Thyroid gland (tissue), 4 donors: ENCODE results near the gene AP3S2. TPM values are rescaled to one million over a fixed set of nuclear protein-coding genes. Genes with fewer than 3 reads are reported as not detected.

Experiments used
- DNase-seq, 2 donors: peaks; one replicate each; pipeline ENCODE4 v3.0.0-alpha.2; 2019
- H3K27ac ChIP-seq, 3 donors: fragments of 200-600 bp; sonication (generic); 1 replicate in 2 of 3; 2 replicates in 1 of 3; pipeline ENCODE4 v1.5.1; 2016 to 2019; ENCODE audit warnings: mild to moderate bottlenecking in 1 of 3, moderate library complexity in 1 of 3
- H3K27me3 ChIP-seq: fragments of 200-600 bp; sonication (generic); one replicate; pipeline ENCODE4 v1.5.1; 2019
- H3K36me3 ChIP-seq, 2 donors: fragments of 200-600 bp; sonication (generic); one replicate each; pipeline ENCODE4 v1.5.1; 2016 to 2019
- H3K4me1 ChIP-seq, 2 donors: fragments of 200-600 bp; sonication (generic); one replicate each; pipeline ENCODE4 v1.5.1; 2017 to 2019
- H3K4me3 ChIP-seq, 3 donors: fragments of 200-600 bp; sonication (generic); replicated peaks in 1 of 3; 1 replicate in 2 of 3; 2 replicates in 1 of 3; pipeline ENCODE4 v1.5.1; 2016; ENCODE audit warnings: mild to moderate bottlenecking in 1 of 3
- H3K9me3 ChIP-seq: fragments of 200-600 bp; sonication (generic); one replicate; pipeline ENCODE4 v1.5.1; 2017
- POLR2A ChIP-seq, 2 donors: fragments of 450-650 bp; IDR thresholded peaks; one replicate each; pipeline ENCODE4 v1.6.1; 2017; ENCODE audit warnings: antibody characterized with exemption in 2 of 2, mild to moderate bottlenecking in 2 of 2, moderate library complexity in 1 of 2
- WGBS, 2 donors: methylation state at CpG; one replicate each; pipeline ENCODE4 v1.1.5; 2017; 5-methylcytosine and 5-hydroxymethylcytosine counted together
- intact Hi-C: fragments of 100-400 bp; cut with DNase I; formaldehyde crosslinking; loops from one replicate; pipeline ENCODE4 v1.15.1; 2023
- total RNA-seq, 4 donors: library from RNA; depleted of rRNA; stranded (reverse); fragments of >200 nt; gene quantifications; one replicate each; pipeline ENCODE4 v1.2.3, GENCODE V29; 2016
- TF ChIP-seq, protein P1 (sequence below), 6 experiments: fragments of 200-600 bp in 3 of 6; fragments of 450-650 bp in 3 of 6; sonication (generic) in 3 of 6; IDR thresholded peaks; one replicate each; pipeline ENCODE4 v1.5.1; 2016 to 2019; ENCODE audit warnings: antibody characterized with exemption in 6 of 6, mild to moderate bottlenecking in 2 of 6, inconsistent platforms in 1 of 6, moderate library complexity in 1 of 6

The AP3S2 gene
- total RNA-seq, 4 donors from 2014 or later: 59.6 to 98.6 (median 67.6) TPM

DNA sequence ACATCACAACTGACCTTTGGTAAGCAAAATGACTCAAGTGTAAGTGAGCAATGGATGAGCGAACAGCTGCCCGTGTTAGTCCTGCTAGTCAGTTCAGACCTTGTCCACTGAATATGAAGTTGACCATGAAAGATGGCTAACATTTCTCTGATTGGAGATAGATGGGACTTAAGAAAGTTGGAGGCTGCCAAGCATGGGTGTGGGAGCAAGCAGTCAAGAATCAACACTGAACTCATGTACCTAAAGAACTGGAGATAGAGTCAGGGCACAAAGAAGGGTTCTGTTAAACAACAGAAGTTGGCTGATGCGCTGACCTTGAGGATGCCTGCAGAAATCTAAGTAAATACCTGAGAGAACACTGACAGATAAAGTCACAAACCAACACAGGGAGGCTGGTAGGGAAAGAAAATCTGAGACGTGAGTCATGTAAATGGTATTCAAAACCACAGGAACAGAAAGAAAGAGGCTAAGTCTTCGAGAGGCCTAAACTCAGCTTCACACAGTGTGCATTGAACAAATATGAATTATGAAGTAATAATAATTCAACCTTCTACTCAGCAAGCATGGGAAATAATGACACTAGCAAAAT, 48.4 kb downstream of the AP3S2 start:
- intact Hi-C loops: no loop called here
- no peak for TF ChIP-seq POLR2A (IDR thresholded peaks at IDR 0.05)
- TF ChIP-seq, protein P1, sequence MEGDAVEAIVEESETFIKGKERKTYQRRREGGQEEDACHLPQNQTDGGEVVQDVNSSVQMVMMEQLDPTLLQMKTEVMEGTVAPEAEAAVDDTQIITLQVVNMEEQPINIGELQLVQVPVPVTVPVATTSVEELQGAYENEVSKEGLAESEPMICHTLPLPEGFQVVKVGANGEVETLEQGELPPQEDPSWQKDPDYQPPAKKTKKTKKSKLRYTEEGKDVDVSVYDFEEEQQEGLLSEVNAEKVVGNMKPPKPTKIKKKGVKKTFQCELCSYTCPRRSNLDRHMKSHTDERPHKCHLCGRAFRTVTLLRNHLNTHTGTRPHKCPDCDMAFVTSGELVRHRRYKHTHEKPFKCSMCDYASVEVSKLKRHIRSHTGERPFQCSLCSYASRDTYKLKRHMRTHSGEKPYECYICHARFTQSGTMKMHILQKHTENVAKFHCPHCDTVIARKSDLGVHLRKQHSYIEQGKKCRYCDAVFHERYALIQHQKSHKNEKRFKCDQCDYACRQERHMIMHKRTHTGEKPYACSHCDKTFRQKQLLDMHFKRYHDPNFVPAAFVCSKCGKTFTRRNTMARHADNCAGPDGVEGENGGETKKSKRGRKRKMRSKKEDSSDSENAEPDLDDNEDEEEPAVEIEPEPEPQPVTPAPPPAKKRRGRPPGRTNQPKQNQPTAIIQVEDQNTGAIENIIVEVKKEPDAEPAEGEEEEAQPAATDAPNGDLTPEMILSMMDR (IDR thresholded peaks at IDR 0.05): no peak
- Histone ChIP-seq H3K9me3 (no peaks in the 10 kb centered on the region), H3K4me1 (no peaks in the 10 kb centered on the region), H3K36me3 (no peaks in the 10 kb centered on the region), H3K4me3 (no peak overlapping the region), H3K27ac (no peak overlapping the region), H3K27me3 (no peaks in the 10 kb centered on the region)
- no peak for DNase-seq
- 82% methylated on average over 5 of the region's 5 CpGs for WGBS, 2 donors

DNA sequence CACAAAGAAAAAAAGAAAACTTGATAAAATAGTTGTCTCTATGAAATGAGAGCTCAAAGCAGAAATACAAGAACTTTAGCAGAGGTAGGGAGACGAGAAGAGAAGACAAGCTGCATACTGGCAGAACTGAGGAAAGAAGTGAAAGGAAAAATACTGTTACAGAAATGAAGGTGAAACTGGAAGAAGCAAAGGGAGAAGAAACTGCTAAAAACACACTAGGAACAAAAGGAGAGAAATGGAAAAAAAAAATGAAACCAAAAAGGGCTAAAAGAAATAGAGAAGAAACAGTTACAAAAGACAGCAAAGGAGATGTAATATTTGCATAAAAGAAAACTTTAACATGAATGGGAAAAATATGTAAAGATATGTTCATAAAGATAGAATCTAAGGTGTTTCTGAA, 51.8 kb downstream of the AP3S2 start:
- Histone ChIP-seq H3K36me3 (peaks cover 3% of the 10 kb centered on the region in 2 donors), H3K4me3 (no peak overlapping the region)

DNA sequence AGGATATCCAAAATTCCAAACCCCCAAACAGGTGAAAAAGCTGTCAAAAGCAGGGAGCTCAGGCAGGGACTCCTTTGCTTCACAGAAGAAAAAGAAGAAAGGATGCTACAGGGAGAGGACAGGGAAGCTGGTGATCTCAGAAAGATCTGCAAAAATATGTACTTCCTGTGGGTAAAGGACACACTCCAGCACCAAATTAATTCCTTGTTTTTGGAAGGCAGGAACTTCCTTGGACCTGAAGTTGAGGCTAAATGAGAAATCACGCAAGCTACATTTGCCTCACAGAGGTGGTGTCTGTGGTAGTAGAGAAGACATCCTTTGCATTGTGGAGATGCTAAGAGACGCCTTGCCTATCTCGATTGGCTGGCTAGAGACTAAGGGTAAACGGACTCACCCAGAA, 52.5 kb downstream of the AP3S2 start:
- 92 to 93% methylated on average over 4 of the region's 4 CpGs for WGBS, 2 donors

More for the DNA sequence above, 51.8 kb downstream of the AP3S2 start:
- Histone ChIP-seq H3K27ac (no peak overlapping the region), H3K9me3 (no peaks in the 10 kb centered on the region), H3K27me3 (no peaks in the 10 kb centered on the region), H3K4me1 (peaks cover 0 to 6% of the 10 kb centered on the region in 2 donors)
- TF ChIP-seq, protein P1 (IDR thresholded peaks at IDR 0.05): no peak
- no peak for TF ChIP-seq POLR2A (IDR thresholded peaks at IDR 0.05)
- no peak for DNase-seq
- intact Hi-C loops: no loop called here
- 89 to 95% methylated on average over 1 of the region's 1 CpG for WGBS, 2 donors

DNA sequence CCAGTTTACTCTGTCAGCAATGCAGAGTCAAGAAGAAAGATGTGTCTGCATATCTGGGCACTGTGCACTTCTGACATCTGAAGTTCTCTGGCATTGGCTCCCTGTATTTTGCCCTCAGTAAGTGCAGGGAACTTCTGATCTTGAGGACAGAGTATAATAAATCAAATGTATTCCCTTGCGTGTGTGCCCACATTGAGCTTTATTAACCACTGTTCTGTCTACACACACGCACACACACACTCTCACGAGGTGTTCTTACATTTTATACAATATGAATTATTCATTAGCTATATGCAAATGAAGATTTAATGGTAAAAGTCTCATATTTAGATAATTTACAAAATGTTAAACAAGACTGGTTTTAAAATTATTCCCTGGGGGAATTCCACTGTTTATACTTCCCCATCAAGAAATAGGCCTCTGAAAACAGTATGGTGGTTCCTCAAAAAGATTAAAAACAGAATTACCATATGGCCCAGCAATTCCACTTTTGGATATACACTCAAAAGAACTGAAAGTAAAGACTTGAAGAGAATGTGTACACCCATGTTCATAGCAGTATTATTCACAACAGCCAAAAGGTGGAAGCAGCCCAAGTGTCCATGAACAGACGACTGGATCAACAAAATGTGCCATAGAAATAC, 54.5 kb downstream of the AP3S2 start:
- WGBS, 2 donors: 90 to 91% methylated on average over 4 of the region's 4 CpGs
- Histone ChIP-seq H3K36me3 (peaks cover 14 to 15% of the 10 kb centered on the region in 2 donors), H3K4me1 (peaks cover 0 to 13% of the 10 kb centered on the region in 2 donors), H3K27me3 (no peaks in the 10 kb centered on the region), H3K9me3 (no peaks in the 10 kb centered on the region), H3K4me3 (no peak overlapping the region), H3K27ac (no peak overlapping the region)
- intact Hi-C loops: no loop called here
- TF ChIP-seq POLR2A (IDR thresholded peaks at IDR 0.05): no peak
- TF ChIP-seq, protein P1 (IDR thresholded peaks at IDR 0.05): no peak
- no peak for DNase-seq

More for the DNA sequence above, 52.5 kb downstream of the AP3S2 start:
- TF ChIP-seq, protein P1 (IDR thresholded peaks at IDR 0.05): no peak
- TF ChIP-seq POLR2A (IDR thresholded peaks at IDR 0.05): no peak
- no peaks in the 10 kb centered on the region for H3K9me3 ChIP-seq
- peaks cover 0 to 8% of the 10 kb centered on the region in 2 donors for H3K4me1 ChIP-seq
- no peaks in the 10 kb centered on the region for H3K27me3 ChIP-seq
- intact Hi-C loops: no loop called here
- no peak overlapping the region for H3K27ac ChIP-seq
- no peak for DNase-seq
- H3K36me3 ChIP-seq: peaks cover 3 to 5% of the 10 kb centered on the region in 2 donors
- H3K4me3 ChIP-seq: no peak overlapping the region

DNA sequence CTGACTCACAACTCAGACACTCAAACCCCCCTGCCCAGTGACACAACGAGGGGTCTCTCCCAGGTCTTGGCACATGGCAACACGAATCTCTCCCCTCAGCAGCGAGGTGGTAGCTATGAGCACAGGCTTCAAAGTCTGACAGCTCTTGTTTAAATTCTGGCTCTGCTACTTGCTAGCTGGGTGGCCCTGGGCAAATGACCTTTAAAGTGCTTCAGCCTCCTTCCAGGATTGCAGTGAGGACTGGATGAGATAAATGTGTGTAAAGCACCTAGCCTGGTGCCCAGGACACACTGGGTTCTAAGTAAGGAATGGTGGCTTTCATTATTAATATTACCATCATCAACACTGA, 56.0 kb downstream of the AP3S2 start:
- DNase-seq: no peak
- Histone ChIP-seq H3K4me3 (no peak overlapping the region), H3K9me3 (no peaks in the 10 kb centered on the region), H3K4me1 (peaks cover 0 to 13% of the 10 kb centered on the region in 2 donors), H3K27me3 (no peaks in the 10 kb centered on the region), H3K27ac (peak overlapping the region in 2 of 3 donors; percentile 39 to 44), H3K36me3 (peaks cover 25 to 29% of the 10 kb centered on the region in 2 donors)
- no peak for TF ChIP-seq POLR2A (IDR thresholded peaks at IDR 0.05)
- TF ChIP-seq, protein P1 (IDR thresholded peaks at IDR 0.05): no peak
- intact Hi-C loops: no loop called here
- WGBS, 2 donors: 83 to 91% methylated on average over 3 of the region's 3 CpGs
